Peyer's patch (tissue), 4 donors: Measurements from ENCODE around the gene MBNL3. TPM values are rescaled to one million over a fixed set of nuclear protein-coding genes. Genes with fewer than 3 reads are reported as not detected.
A peak's percentile ranks its signal among the peaks of the same experiment; 100 is the strongest.

ENCODE experiments used
- DNase-seq, 3 donors: peaks; one replicate each; pipeline ENCODE4 v3.0.0-alpha.2; 2017 to 2019
- H3K27ac ChIP-seq, 4 donors: fragments of 200-600 bp; sonication (generic); one replicate each; pipeline ENCODE4 v1.5.1; 2016 to 2019
- H3K27me3 ChIP-seq, 2 donors: fragments of 200-600 bp; sonication (generic); one replicate each; pipeline ENCODE4 v1.5.1; 2019
- H3K36me3 ChIP-seq, 3 donors: fragments of 200-600 bp; sonication (generic); one replicate each; pipeline ENCODE4 v1.5.1; 2016 to 2019
- H3K4me1 ChIP-seq, 4 donors: fragments of 200-600 bp; sonication (generic); one replicate each; pipeline ENCODE4 v1.5.1; 2016 to 2019
- H3K4me3 ChIP-seq, 4 donors: fragments of 200-600 bp; sonication (generic); 1 replicate in 3 of 4; 2 replicates in 1 of 4; pipeline ENCODE4 v1.5.1; 2016 to 2019; ENCODE audit warnings: mild to moderate bottlenecking in 1 of 4
- H3K9me3 ChIP-seq, 4 donors: fragments of 200-600 bp; sonication (generic); one replicate each; pipeline ENCODE4 v1.5.1; 2016 to 2019; ENCODE audit warnings: mild to moderate bottlenecking in 1 of 4
- CTCF ChIP-seq, 6 experiments: fragments of 450-650 bp in 4 of 6; fragments of 200-600 bp in 2 of 6; sonication (generic) in 1 of 6; IDR thresholded peaks; one replicate each; pipeline ENCODE4 v1.5.1; 2017 to 2019; ENCODE audit warnings: antibody characterized with exemption in 6 of 6, mild to moderate bottlenecking in 3 of 6, moderate library complexity in 1 of 6
- POLR2A ChIP-seq, 2 donors: fragments of 450-650 bp; IDR thresholded peaks; one replicate each; pipeline ENCODE4 v1.5.1; 2017; ENCODE audit warnings: antibody characterized with exemption in 2 of 2, mild to moderate bottlenecking in 2 of 2, moderate library complexity in 2 of 2
- total RNA-seq, 4 donors: library from RNA; depleted of rRNA; stranded (reverse); fragments of >200 nt; gene quantifications; one replicate each; pipeline ENCODE4 v1.1.0, GENCODE V29; 2016

Gene MBNL3
- total RNA-seq, 4 donors from 2014 or later, result 19.8 to 27.9 (median 24.1) TPM

- no peak overlapping the region for H3K27ac ChIP-seq
- no peaks in the 10 kb centered on the region for H3K27me3 ChIP-seq
- H3K4me1 ChIP-seq, result no peaks in the 10 kb centered on the region
- no peak for DNase-seq
- TF ChIP-seq CTCF (IDR thresholded peaks at IDR 0.05) (no peak), POLR2A (IDR thresholded peaks at IDR 0.05) (no peak)
- no peaks in the 10 kb centered on the region for H3K9me3 ChIP-seq
- H3K4me3 ChIP-seq, result no peak overlapping the region
- no peaks in the 10 kb centered on the region for H3K36me3 ChIP-seq
These were observed 31.4 kb upstream of the MBNL3 start for GRCh38 chrX:132520213-132520612.

- TF ChIP-seq CTCF (IDR thresholded peaks at IDR 0.05) (no peak), POLR2A (IDR thresholded peaks at IDR 0.05) (no peak)
- H3K27ac ChIP-seq, result no peak overlapping the region
- no peak for DNase-seq
- no peak overlapping the region for H3K4me3 ChIP-seq
- no peaks in the 10 kb centered on the region for H3K4me1 ChIP-seq
- H3K9me3 ChIP-seq, result no peaks in the 10 kb centered on the region
- H3K27me3 ChIP-seq, result no peaks in the 10 kb centered on the region
- H3K36me3 ChIP-seq, result no peaks in the 10 kb centered on the region
These were observed 29.6 kb upstream of the MBNL3 start for GRCh38 chrX:132518401-132518800.

- Histone ChIP-seq H3K27ac (no peak overlapping the region), H3K4me1 (no peaks in the 10 kb centered on the region), H3K27me3 (no peaks in the 10 kb centered on the region), H3K36me3 (no peaks in the 10 kb centered on the region), H3K9me3 (no peaks in the 10 kb centered on the region), H3K4me3 (no peak overlapping the region)
- TF ChIP-seq POLR2A (IDR thresholded peaks at IDR 0.05) (no peak), CTCF (IDR thresholded peaks at IDR 0.05) (no peak)
- no peak for DNase-seq
These were observed 20.0 kb upstream of the MBNL3 start for GRCh38 chrX:132508834-132509233.

- no peak overlapping the region for H3K27ac ChIP-seq
- H3K27me3 ChIP-seq, result no peaks in the 10 kb centered on the region
- TF ChIP-seq CTCF (IDR thresholded peaks at IDR 0.05), result peak in 3 of 6 experiments; percentile 46 to 53 (median 48)
- TF ChIP-seq POLR2A (IDR thresholded peaks at IDR 0.05), result no peak
- H3K4me1 ChIP-seq, result no peaks in the 10 kb centered on the region
- no peak for DNase-seq
- H3K9me3 ChIP-seq, result no peaks in the 10 kb centered on the region
- no peaks in the 10 kb centered on the region for H3K36me3 ChIP-seq
- H3K4me3 ChIP-seq, result no peak overlapping the region
These were observed 16.3 kb upstream of the MBNL3 start for GRCh38 chrX:132505116-132505515.

- Histone ChIP-seq H3K4me1 (no peaks in the 10 kb centered on the region), H3K4me3 (no peak overlapping the region), H3K9me3 (no peaks in the 10 kb centered on the region), H3K27ac (no peak overlapping the region), H3K36me3 (no peaks in the 10 kb centered on the region), H3K27me3 (no peaks in the 10 kb centered on the region)
- TF ChIP-seq POLR2A (IDR thresholded peaks at IDR 0.05) (no peak), CTCF (IDR thresholded peaks at IDR 0.05) (no peak)
- DNase-seq, result no peak
These were observed 15.6 kb upstream of the MBNL3 start for GRCh38 chrX:132504417-132504816.

GRCh38 chrX:132501606-132502005 is 12.8 kb upstream of the MBNL3 start:
- TF ChIP-seq POLR2A (IDR thresholded peaks at IDR 0.05) (no peak), CTCF (IDR thresholded peaks at IDR 0.05) (no peak)
- no peak for DNase-seq
- Histone ChIP-seq H3K36me3 (no peaks in the 10 kb centered on the region), H3K27me3 (no peaks in the 10 kb centered on the region), H3K4me1 (no peaks in the 10 kb centered on the region), H3K27ac (no peak overlapping the region), H3K9me3 (no peaks in the 10 kb centered on the region), H3K4me3 (no peak overlapping the region)
